Endometrium (tissue), 2 donors: ENCODE data around the gene PDE1A.
"Not testable (repeated sequence)": the region's sequence is repeated elsewhere in the genome, so short reads cannot be mapped to it uniquely, and the experiment has no call there.

ENCODE experiments used
- FAIRE-seq: peaks from 2 replicates; lab custom pipeline; 2012; peaks lifted over from hg19 to GRCh38; lab: Jason Lieb, UNC
- donor health status: control.
- donor health status: control.

PDE1A gene

DNA sequence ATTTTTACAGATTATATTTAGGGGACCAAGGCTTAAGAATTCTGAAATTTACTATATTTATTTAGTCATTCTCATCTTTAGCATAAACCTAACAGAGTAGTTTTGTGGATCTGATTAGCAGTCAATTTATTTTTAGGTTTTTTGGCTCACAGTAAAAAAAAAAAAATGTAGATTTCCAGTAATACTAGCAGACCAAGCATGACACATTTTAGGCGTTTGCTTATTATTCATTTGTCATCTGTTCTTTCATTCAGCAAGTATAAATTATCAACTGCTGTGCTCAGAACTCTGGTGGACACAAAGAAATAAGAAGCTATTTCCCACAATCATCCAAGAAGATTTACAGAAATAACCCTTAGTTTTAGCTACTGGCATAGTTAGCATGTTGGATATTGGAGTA, 20.6 kb downstream of the PDE1A start:
- no peak for FAIRE-seq

DNA sequence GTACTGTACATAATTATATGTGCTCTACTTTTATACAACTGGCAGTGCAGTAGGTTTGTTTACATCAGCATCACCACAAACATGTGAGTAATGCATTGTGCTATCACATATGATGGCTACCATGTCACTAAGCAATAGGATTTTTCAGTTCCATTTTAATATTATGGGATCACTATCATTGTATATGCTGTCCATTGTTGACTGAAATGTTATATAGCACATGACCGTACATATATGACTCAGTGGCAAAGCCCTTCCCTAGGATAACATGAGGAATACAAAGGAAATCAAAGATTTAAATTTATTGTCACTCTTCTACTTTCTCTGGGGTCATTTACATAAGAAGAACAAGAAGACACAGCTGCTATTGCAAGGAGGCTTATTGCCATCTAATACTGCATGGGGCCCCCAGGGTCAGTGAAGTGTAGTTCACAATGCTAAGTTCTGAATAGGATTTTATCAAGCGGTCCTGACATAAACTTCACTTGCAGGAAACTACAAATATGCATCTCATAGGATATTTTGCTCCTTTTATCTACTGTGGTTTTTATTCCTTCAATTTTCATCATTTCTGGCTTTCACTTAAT, 21.8 kb downstream of the PDE1A start:
- no peak for FAIRE-seq

DNA sequence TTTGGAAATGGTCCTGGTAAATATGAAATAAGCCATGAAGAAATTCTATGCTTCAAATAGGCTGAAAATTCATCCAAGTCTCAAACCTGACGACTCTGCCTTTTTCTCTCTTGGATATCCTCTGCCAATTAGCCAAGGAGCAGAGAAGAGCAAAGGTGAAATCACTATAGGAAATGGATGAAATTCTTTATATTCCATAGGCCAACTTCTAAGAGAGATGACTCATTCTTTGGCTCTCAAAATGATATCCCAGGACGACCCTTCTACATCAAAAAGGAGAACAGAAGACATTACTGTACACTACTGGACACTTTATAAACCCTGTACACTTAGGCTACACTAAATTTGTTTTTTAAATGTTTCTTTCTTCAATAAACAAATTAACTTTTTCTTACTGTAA, 22.7 kb downstream of the PDE1A start:
- FAIRE-seq: no peak

GRCh38 chr2:182393270-182393760, 33.5 kb downstream of the PDE1A start:
- no peak for FAIRE-seq

DNA sequence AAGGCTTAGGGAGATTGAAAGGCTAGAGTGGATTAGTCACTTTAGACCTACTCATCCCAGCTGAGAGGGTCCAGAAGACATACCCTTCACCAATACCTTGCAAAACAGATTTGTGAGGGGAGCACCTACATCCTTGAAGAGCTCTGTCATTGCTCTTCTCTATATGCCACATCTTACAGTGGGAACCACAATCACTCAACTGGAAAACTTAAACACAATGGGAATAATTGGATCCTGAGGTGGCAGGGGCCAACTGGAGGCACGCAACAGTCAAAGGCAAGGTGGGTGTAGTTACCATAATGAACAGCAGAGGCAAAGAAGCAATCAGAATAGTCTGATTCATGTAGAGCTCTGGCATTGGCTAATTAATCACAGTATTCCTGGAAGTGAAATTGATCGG, 35.4 kb downstream of the PDE1A start:
- FAIRE-seq: no peak

- FAIRE-seq: not testable (repeated sequence)
These were observed 40.5 kb downstream of the PDE1A start for GRCh38 chr2:182386267-182386880.

GRCh38 chr2:182384860-182385259, 42.0 kb downstream of the PDE1A start:
- FAIRE-seq: no peak

GRCh38 chr2:182381225-182381624, 45.6 kb downstream of the PDE1A start:
- no peak for FAIRE-seq

DNA sequence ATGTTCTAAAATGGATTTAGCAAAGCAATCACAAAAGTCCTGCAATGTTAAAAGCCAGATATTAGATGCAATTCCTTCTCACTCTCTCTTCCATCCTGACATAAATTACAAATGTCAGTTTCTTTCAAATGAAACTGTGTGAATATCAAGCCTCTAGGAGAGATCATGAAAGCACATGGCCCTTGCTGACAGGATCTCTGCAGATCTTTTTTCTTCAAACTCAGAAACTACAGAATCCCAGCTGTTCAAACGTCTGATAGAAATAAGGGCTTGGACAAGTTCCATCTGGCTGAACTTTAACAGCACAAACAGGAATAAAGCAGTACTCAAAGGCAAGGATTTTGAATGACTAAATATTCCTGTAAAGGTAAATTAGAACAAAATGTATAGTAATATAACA, 47.6 kb downstream of the PDE1A start:
- FAIRE-seq: no peak

GRCh38 chr2:182378759-182379158, 48.1 kb downstream of the PDE1A start:
- no peak for FAIRE-seq

DNA sequence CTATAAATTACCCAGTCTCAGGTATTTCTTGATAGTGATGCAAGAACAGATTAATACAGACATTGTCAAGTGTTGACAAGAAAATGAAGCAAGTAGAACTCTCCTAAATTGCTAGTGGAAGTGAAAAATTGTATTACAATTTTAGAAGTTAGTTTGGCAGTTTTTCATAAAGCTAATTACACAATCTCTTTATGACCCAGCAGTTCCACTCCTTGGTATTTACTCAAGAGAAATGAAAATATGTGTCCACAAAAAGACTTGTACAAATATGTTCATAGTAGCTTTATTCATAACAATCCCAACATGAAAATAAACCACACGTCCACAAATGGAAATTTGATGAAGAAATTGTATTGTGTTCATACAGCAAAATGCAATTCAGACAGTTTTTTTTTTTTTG, 49.4 kb downstream of the PDE1A start:
- FAIRE-seq: no peak

DNA sequence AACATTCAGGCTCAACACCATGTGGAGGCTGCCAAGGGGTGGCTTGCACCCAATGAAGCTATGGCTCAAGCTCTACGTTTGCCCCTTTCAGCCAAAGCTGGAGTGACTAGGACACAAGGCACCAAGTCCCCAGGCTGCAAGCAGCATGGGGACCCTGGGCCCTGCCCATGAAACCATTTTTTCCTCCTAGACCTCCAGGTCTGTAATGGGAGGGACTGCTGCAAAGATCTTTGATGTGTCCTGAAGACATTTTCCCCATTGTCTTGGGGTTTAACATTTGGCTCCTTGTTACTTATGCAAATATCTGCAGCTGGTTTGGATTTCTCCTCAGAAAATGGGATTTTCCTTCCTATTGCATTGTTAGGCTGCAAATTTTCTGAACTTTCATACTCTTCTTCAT, 51.0 kb downstream of the PDE1A start:
- FAIRE-seq: no peak

DNA sequence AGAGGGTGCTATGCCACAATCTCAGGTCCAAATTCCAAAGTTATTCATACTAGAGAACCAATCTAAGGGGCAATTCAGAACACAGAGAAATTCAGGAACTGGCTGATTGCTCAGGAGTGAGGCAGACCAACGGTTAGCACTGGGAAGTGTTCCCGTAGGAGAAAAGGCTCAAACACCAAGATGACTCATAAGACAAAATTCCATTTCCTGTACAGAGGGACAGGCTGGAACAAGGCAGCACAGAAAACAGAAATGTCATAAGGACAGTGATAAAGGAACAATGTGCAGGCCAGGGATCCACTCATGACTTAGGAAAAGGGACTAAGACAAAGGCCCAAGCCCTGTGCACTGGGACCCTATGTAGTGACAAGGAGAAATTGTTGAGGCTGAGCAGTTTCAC, 54.2 kb downstream of the PDE1A start:
- FAIRE-seq: no peak

- FAIRE-seq: no peak
These were observed 57.8 kb downstream of the PDE1A start for GRCh38 chr2:182368996-182369395.

DNA sequence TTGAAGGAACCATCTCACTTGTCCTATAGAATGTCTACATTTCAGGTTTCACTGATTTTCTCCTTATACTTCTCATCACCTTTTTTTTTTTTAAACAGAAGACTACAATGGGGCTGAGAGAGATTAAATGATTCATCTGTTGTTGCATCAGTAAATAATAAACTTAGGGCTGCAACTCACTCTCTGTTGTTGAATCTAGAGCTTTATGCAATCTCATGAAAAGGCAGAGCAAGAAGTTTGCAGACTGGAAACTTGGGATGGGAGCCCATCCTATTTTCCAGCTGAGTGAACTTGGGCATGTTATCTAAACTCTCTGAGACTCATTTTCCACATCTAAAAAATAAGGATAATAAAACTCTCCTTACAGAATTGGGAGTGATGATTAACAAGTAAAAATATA, 58.4 kb downstream of the PDE1A start:
- FAIRE-seq: no peak

GRCh38 chr2:182367401-182367800, 59.4 kb downstream of the PDE1A start:
- FAIRE-seq: no peak

GRCh38 chr2:182366628-182367027, 60.2 kb downstream of the PDE1A start:
- no peak for FAIRE-seq

GRCh38 chr2:182365855-182366254, 61.0 kb downstream of the PDE1A start:
- FAIRE-seq: no peak

GRCh38 chr2:182361477-182361876, 65.4 kb downstream of the PDE1A start:
- no peak for FAIRE-seq

DNA sequence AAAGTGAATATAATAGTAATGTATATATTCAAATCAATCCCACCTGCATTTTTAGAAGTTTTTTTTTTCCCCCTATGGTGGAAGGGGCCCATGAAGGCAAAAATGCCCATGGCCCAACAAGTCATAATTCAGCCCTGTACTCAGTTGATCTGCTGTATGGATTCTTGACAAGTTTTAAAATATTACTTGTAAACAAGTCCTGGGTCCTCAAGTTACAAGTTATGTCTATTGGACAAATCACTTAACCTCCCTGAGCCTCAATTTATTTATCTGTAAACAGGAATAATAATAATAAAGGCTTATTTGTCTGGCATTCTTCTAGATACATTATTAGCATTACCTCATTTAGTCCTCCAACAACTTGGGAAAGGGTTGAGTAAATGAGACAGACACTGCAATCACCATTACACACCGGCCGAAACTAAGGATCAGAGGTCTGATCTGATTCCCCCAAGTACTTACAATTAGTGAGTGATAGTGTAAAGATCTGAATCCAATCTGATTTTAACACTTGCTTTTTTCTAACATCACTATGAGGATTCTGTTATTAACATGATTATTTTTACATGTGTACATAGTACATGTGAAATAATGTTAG, 66.1 kb downstream of the PDE1A start:
- FAIRE-seq: no peak

DNA sequence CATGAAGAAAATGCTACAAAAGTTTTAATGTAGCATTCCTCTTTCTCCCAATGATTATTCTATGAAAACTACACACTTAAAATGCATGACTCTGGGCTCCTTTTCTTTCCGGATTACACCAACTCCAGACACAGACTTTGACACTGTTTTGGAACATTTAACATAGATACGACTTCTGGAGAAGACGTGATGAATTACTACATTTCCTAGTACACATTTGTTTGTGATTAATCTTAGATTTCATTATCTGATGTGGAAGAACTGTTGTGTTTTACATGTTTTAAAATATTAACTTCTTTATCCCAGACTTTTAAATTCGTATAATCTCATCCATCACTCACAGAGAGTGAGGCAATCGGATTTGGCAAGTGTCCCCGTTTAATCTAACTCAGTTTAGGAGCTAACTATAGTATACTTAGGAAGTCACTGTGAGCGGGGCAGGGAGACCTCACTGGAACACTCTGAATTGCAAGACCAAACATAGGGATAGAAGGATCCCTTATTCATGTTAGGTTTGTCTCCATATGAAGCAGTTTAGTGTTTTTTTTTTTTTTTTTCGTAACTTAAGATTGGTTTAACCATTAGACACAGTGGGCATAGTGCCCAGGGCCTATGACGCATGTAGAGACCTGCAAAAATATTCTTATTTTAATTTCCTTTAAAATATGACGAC, 66.7 kb downstream of the PDE1A start:
- peak; percentile 66 for FAIRE-seq

DNA sequence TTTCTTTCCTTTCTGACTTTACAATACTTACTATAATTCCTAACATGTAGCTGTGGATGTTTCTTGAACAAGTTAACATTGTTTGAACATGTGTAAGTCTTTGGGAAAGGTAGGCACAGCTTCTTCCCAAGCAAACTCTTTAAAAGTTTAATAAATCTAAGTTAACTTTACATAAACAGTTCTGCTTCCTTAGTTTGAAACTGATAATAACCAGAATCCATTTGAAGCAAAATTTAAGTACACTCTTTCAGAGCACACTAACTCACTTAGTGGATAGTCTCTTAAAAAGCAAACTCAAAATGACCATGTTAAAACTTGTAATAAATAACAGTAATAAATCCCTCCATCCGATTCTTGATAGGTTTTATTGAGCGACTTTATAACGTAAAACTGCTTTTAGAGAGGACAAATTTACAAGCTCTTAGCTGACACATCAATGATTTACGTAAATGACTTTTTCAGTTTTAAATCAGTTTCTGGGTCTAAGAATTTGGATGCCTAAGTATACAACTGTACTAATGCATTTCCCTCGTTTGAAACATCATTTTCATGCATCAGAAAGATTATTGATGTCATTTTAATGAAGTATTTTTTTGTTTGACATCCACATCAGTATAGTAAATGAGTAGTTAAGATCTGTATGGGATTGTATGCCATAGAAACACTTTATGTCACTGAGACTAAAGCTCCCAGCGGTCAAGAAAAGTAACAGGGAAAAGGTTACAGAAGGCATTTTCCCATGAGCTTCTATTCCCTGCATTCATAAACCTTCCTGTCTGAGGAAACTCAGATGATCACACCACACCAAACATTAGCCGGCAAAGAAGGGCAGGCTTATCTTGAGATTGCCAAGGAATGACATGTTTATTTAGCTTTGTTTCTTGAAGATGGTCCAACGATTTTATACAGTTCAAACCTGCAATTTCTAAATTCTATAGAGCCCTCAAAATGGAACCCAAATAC, 67.5 kb downstream of the PDE1A start:
- no peak for FAIRE-seq
